GM19351 (cell line): ENCODE data around the gene CREB3L2.
"Not testable (repeated sequence)": the region's sequence is repeated elsewhere in the genome, so short reads cannot be mapped to it uniquely, and the experiment has no call there.

Experiments
- ATAC-seq: cut with Tn5 transposase; IDR thresholded peaks from one replicate; pipeline ENCODE4 v1.9.1; 2021; ENCODE audit warnings: mild to moderate bottlenecking, moderate library complexity; ENCODE audit not compliant: unreplicated experiment

The CREB3L2 gene

DNA sequence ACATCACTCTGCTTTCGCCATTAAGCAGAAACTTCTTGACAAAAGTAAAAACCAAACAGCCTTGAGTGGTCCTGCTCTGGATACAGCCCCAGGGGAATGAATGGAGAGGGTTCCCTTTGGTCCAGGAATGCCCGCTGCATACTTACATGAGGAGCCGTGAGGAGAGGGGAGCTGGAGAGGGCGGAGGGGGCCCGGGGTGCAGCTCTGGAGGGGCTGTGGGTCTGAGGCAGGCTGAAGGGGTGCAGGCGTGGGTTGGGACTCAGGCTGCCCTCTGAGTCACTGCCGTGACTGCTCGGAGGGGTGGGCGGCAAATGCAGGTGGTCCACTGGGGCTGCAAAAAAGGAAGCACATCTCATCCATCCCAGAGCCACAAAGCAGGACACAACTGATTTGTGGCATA lies 93.8 kb downstream of the CREB3L2 start:
- no peak for ATAC-seq

DNA sequence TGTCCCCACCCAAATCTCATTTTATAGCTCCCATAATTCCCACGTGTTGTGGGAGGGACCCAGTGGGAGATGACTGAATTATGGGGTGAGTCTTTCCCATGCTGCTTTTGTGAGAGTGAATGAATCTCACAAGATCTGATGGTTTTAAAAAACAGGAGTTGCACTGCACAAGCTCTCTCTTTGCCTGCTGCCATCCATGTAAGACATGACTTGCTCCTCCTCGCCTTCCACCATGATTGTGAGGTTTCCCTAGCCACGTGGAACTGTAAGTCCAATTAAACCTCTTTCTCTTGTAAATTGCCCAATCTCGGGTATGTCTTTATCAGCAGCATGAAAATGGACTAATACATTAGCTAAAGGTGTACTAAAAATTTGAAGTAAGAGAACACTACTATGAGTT lies 95.2 kb downstream of the CREB3L2 start:
- not testable (repeated sequence) for ATAC-seq

DNA sequence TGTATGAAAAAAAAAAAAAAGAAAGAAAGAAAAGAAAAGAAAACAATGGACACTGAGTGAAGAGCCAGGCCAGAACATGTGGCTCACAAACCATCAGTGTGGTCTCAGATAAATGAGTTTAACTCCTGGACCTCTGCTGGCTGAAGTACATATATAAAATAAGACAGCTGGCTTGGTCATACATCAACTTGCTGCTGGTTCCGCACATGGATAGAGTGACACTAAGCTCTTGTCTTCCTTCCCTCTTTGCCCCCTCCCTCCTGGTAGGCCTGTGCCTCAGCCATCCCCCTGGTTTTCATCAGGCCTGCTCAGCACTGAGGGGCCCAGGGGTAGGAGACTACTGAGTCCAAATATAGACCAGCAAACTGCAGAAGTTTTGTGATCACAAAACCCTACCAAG lies 97.1 kb downstream of the CREB3L2 start:
- ATAC-seq = no peak

DNA sequence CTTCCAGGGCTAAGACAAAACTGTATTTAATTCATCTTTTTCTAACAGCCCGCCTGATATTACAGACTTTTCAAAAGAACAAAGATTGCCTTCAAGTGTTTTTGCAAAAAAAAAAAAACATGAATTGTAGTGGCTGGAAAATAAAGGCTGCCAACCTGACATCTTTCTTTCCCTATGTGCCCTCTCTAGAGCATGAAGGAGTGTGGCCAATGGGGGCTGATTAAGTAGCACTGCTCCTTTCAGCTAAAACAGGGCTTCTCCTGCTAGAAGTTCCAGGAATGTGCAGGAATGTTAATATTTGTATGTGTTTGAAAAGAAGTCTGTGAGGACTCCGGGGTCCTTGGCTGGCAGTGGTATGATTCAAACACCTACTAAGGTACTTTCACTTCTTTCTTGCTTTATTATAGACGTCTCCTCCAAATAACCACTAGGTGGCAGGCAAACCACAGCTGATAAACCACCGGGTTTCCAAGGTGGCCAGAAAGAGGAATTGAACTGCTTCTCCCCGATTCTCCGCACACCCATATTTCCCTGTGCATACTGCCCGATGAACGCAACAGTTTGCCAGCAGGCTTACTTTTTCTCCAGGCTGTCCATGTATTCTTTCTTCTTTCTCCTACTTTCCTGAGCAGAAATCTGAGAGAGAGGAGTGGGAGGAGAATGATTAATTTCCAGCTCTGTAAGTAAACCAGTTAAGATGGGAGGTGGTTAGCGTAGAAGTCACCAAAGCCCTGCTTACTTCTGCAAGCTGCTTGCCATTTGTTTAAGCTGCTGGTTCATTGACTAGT lies 98.3 kb downstream of the CREB3L2 start:
- peak; percentile 78 for ATAC-seq

DNA sequence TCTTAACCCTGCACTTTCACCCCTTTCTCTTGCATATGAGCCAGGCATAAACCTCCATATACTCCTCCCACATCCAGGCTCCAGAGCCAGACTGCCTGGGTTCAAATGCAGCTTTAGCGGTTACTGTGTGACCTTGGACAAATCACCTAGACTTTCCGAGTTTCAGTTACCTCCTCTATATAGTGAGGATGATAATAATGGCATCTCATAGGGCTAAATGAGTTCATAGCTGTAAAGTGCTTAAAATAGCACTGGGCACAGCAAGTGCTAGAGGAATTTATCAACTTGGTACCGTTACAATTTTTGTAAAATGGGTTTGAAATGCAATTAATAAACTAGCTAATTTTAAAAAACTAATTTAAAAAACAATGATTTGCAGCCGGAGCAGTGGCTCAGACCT lies 101.7 kb downstream of the CREB3L2 start:
- no peak for ATAC-seq

DNA sequence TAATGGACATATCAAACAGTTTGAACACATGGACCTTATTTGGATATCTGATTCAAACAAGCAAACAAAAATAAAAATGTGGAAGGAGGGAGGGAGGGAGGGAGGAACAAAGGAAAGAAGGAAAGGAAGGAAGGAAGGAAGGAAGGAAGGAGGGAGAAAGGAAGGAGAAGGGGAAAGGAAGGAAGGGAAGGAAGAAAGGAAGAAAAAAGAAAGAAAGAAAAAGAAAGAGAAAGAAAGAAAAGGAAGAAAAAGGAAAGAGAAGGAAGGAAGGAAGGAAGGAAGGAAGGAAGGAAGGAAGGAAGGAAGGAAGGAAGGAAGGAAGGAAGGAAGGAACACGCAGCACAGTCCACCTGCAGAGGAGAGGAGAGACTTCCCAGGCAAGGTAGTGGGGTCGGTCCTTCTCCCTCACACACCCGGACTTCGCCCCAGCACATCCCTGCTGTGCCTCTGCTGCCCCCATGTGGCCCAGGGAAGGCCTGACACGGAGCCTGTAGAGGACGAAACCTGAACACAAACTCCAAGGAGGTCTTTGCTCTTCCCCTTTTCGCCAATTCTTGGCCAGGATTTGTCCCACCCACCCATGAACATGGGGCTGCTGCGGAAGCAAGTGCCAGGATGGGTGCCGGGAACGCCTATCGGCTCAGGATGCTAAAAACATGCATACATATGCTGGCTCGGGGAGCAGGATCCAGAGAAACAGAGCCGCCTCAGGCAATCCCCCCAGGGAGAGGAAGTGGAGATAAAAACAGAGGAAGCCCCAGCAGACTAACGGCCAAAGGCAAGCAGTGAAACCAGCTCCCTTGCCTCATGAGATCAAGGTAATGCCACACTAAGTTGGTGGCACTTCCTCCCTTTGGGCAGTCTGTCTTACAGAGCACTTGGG lies 102.8 kb downstream of the CREB3L2 start:
- ATAC-seq = peak; percentile 73

DNA sequence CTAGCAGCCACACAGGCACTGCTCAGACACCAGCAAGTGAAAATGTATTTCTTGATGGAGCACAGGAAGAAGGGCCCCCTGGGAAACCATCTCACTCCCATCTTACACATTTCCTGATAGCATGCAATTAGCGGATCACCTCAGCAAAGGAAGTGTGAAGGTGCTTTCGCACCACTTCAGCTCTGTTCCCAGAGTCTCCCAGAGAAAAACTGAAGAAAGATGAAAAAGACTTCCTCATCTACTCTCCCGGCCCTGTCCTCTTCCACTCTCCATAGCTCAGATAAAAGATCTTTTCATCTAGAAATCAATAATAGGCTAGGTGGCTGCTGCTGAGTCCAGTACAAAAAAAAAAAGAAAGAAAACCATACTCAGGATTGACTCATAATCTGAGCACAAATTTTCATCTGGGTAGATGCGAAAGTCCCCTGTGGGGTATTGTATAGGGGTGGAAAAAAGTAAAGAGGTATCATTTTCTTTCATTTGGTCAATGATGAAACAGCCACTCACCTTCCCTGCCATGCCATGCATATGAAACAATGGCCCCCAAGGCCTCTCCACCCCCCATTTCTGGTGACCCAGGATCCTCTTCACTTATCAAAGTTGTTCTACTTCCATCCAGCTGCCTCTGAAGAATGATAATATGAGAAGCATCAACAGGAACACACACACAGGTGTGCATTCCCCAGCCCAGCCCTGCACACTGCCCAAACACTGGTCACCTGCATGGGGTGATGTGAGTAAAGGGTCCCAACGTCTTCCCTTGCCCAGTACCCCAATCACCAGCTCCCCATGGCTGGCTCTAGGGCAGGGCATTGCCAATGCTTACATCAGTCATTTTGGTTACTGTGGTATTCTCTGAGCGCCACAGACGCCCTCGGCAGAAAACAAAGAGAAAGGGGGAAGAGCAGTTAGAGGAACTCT lies 106.3 kb downstream of the CREB3L2 start:
- peak; percentile 61 for ATAC-seq

DNA sequence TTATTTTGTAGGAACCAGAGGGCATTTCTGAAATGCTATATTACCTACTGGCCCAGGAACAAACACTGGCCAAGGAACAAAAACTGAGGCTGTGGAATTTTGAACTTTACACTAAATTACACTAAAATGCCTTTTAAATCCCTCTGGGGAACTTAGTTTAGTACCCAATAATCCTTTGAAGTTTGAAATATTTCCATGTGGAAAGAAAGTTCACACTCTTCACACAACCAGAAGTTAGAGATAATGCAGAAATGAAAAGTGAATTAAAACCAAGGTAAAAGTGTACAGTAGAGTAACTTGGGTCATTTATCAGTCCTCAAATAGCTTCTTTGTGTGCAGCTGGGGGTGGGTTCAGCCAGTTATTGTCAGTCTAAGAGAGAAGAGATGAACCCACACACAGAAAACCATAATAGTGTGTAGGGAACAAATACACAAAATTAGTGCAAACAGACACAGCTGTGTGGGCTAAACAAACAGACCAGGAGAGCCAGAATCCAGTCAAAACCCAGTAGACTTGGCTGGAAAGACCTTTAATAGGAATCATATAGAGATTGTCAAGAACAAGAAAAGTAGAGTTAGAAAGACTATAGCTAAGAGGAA lies 108.6 kb downstream of the CREB3L2 start:
- ATAC-seq = no peak

DNA sequence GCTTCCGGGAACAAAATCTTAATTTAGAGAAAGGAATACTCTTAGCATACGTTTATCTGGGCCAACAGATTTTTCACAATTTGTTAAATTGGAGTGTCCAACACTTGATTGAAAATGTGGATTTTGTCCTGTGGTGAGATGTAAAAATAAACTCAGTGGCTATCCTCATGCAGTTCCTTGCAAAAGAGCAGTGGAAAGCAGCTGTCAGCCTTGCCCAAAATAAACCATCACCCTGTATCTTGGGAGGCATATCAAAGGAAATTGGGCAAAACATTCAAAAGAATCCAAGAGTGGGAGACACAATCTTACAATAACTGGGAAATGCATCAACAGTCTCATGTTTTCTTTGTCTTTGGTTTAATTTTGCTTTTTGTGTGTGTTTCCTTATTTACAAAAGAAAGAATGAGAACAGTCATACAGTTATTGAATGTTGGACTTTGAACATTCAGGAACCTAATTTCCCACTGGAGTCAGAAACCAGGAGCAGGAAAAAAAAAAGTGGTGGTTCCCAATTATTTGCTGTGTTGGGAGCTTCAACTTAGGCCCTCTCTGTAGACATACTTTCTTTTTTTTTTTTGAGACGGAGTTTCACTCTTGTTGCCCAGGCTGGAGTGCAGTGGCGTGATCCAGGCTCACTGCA lies 110.8 kb downstream of the CREB3L2 start:
- ATAC-seq = no peak

DNA sequence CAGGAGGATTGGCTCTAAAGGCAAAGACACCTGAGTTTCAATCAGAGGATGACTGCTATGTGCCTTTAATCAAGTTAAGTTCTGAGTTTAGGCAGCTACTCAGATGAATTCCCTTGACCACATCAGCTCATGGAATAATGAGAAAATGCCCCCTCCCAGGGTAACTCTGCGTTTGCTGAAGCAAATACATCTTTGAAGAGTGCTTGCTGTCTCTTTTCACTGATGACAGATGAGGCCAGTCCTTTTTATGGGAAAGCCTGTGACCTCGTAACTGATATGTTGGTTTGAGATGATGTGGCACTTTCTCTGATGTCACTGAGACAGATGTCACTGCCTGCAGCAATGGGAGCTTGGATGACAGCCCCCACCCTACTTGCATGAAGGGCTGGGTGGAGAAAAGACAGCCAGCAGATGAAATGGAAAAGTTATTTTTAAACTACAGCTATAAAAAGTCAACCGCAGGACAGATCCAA lies 111.4 kb downstream of the CREB3L2 start:
- ATAC-seq = no peak

DNA sequence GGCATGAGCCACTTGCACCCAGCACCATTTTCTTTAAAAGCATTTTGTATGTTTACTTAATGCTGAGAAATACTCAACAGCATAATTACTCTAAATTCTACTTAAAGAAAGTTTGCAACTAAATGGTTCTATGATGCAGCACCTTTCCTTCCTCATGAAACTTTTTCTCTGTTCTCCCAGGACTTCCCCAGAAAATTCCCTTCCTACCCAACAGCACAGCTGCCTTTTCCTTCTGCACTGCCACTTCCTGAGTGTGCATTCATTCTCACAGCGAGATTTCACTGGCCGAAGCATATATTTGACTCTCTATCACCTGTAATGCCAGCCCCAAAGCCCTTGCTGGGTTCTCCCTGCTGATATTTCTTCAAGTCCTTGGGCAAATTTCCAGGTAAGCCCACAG lies 113.6 kb downstream of the CREB3L2 start:
- ATAC-seq = no peak

DNA sequence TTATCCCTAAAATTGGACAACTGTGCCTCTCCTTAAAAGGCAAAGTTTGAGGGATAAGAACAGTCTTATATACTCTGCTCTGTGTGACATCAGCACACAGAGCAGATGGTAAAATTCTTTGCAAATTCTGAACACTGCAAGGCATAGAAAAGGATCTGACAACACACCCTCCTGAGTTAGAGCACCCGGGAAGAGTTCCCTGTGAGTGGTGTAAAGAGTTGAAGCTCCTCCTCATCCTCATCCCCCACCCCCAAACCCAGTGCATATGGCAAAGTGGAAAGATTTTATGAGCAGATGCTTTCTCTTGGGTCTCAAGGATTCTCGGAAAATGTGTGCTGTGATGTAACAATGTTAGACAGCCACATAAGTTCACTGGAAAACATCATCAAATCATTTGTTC lies 115.1 kb downstream of the CREB3L2 start:
- no peak for ATAC-seq

DNA sequence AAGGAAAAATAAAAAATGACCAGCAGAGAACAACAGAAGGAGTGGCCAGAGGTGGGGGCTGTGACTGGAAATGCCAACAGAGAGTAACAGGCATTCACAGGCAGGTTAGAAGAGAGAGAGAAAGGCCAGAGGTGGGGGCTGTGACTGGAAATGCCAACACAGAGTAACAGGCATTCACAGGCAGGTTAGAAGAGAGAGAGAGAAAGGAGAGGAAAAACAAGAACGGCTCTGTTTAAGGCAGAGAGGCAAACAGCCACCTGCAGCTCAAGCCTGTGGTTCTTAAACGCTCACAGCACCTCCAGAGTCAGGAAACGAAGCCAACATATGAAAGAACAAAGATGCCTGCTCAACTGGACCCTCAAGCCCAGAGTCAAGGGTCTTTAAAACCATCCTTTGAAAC lies 115.6 kb downstream of the CREB3L2 start:
- no peak for ATAC-seq

DNA sequence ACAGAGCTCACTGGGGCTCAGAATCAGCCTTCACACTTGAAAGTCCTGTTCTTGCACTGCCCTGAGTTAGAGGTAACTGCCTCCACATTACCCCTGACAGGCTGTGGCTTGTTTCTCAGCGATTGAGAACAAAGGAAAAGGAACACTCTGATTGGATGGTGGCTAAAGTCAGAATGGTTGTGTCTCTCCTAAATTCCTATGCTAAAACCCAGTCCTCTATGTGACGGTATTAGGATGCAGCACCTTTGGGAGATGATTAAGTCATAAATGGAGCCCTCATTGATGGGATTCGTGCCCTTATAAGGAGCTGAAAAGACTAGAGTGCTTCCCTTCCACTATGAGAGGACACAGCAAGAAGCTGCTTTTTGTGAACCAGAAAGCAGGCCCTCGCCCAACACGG lies 116.2 kb downstream of the CREB3L2 start:
- no peak for ATAC-seq

DNA sequence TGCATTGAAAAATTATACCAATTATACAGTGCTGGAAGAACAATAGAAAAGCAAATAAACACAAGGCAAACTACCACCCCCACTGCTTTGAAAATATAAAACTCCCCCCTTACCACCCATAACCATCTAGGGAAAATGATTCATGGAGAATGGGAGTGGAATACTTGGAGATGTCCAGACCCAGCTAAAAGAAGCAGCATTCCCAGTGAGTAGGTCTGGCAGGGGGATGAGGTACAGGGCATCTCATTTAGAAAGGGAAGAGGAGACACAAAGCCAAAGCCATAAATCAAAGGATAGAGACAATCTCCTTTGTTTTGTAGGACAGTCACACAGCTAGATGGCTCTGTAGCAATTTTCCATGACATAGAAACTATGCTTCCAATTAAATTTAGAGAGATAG lies 119.1 kb downstream of the CREB3L2 start:
- ATAC-seq = no peak

DNA sequence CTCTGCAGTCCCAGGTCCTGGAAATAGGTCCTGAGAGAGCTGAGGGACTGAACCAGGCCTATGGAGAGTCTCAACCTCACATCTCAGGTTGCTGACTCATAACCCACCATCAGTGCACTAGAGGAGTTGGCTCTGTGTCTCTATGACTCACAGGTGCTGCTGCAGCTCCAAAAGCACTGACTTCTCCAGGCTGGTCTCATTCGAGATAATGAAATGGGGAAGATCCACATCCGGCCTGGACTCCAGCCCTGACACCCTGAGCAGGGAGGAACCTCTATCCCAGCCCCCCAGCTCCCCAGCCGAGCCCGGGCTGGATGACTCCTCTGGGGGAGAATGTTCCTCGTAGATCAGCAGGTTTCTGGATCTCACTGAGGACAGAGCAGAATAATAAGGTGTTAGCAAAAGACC lies 119.6 kb downstream of the CREB3L2 start:
- ATAC-seq = peak; percentile 90

DNA sequence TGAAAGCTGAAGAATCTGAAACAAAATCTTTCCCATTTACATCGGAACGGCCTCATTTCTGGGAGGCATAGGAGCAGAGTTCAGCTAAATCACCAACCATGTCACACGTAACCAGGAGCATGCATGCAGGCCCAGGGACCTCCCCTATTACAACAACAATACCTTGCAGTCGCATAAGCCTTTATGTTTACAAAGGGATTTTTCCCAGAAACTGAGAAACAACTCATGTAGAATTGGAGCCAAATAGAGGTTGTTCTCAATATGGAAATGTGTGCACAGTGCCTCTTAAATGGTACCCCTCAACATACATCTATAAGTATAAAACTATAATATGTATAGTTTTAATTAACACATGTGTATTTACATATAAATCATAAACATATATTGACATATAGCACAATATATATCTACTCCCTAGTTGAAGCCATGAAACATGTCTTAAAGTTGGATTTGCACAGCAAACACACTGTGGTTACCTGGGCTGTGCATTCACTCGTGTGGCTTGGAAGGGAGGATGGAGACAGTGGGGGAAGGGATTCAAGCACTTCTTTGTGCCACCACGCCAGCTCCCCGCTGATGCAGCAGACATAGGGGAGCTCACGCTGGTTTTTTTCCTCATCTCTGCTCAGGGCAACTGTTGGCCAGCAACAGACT lies 120.2 kb downstream of the CREB3L2 start:
- ATAC-seq = peak; percentile 6

DNA sequence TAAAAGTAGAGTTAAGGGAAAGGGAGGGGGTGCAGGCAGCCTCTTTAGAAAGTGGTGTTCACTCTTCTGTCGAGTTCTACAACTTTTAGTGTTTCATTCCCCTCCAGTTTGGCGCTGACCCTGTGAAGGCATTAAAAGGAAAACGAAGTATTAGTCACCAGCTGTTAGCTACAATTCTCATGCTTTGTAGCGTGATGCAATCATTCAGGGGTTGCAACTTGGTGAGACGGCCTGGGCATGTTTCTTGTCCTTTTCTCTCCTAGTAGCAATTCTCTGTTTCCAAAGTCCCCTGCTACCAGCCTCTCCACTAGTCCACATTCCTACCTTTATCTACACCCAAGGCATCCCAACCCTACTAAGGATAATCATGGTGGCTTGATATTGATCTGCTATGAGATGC lies 121.5 kb downstream of the CREB3L2 start:
- no peak for ATAC-seq

DNA sequence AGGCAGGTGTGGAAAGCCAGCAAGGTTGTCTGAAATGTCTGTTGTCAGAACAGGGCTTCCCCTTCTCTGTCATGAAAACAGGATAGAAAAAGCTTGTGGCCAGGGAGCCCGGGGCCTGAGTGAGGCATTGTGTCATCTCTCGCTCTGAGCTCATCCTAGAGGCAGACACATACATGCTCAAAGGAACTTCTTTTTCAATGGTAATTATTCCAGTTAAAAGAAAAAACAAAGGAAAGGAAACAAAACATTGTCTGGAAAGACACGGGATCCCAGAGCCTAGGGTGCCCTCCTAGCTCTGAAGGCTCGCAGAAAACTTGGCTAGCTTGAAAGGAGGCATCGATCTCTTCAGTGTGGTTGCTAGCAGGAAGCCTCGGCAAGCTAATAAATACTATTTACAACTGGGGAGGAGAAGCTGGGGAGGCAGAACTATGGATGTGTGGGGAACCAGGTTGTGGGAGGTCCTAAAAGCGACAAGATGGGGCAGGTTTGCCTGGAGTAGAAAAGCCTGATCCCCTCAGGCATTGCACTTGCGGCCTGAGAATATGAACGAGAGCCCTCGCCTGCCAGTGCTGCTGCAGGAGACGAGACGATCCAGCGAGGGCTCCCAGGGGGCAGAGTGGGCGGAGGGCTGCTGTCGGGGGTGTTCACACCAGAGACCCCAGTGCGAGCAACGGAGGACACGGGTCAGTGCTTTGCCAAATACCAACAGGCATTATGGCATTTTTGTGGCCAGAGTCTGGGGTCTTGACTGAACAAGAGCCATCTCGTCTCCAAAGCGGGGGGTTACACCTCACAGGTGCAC lies 122.3 kb downstream of the CREB3L2 start:
- ATAC-seq = no peak
